HG03045 (cell line): Measurements from ENCODE around the gene BCL2L2.

Experiments
- ATAC-seq: cut with Tn5 transposase; IDR thresholded peaks from one replicate; pipeline ENCODE4 v1.9.1; 2021; ENCODE audit warnings: mild to moderate bottlenecking, moderate library complexity; ENCODE audit not compliant: unreplicated experiment

The BCL2L2 gene

DNA sequence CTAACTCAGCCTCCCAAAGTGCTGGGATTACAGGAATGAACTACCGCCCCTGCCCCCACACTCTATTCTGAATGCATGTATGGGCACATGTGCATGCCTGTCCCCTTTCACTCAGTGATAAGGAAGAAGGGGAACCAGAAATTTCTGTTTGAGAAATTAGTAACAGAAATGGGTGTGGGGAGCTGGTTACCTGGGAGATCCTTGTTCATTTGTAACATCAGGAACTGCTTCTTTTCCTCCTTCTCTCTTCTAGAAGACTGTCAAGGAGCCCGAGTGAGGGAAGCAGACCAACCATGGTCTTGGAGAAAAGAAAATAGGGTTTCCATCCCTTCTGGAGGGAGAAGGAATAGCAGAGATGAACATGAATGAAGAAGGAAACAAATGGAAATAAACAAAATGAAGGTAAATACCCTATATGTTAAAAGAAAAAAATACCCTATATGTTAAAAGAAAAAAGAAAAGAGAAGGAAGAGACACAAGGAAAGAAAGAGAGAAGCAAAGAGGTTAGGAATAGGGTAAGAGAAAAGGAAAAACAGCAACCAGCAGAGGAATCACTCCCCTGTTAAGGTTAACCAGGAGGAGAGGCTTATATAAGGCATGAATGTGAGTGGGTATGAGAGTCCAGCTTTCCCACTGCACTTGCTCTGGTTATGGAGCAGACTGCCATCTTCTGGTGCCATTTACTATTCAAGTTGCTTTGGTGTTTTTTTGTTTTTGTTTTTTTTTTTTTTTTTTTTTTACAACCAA lies 7.2 kb upstream of the BCL2L2 start:
- no peak for ATAC-seq

- ATAC-seq: no peak
Measured at GRCh38 chr14:23299986-23300686, 6.5 kb upstream of the BCL2L2 start.

DNA sequence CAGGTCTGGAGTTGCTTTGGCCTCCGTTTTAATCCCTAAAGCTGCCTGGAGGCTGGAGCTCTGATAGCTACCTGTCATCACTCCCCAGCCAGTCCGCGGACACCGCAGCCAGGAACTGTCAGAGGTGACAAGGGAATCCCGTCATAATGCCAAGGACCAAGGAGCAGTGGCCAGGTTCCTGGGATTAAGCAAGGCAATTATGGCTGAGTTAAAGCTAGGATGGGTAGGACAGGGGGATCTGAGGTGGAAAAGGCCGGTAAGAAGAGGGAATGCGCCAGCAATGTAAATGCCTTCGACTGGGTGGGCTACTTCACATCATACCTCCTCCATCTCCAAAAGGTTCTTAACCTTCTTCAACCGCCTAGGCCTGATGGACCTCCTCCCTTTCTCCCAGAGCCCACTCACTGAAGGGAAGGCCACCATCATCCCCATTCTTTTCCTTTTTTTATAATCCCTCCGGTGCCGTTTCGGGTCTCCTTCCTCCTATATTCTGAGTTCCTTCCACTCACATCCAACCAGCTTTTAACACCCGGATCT lies 5.9 kb upstream of the BCL2L2 start:
- ATAC-seq: no peak

DNA sequence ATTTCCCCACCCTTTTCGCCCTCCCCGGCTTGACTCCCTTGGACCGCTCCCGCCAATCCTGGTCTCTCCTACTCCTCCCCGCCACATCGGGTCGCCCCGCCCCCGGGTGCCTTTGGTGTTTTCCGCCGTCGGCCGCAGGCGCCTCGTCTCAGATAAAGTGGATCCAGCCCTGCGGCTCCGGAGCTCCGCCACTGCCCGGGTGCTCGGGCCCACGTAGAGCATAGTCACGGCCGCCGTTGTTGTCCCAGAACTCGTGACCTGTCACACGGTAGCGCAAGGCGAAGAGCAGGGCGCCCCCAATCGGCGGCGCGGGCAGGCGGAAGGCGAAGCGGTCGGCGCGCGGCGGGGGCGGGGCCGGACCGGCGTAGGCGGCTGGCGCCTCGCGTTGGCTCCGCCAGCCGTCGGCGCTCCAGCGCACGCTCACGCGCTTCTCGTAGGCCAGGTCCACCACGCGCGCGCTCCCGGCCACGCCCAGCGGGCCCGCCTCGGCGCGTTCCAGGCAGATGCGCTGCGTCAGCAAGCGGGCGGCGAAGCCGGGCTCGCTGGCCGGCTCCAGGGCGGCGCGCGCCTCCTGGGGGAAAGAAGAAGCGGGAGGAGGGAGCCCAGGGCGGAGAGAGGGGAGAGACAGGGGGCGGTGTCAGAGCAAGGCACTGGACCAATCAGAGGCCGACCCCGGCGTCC lies 5.2 kb upstream of the BCL2L2 start:
- peak; percentile 75 for ATAC-seq

- peak; percentile 20 for ATAC-seq
Measured at GRCh38 chr14:23301969-23302289, 4.7 kb upstream of the BCL2L2 start.

GRCh38 chr14:23302290-23303225 lies 4.1 kb upstream of the BCL2L2 start, which contains the start of gene PPP1R3E:
TSS of gene PPP1R3E (minus strand) at chr14:23302859. CDS start at chr14:23302576, 283 bp downstream.
- peak; percentile 30 for ATAC-seq

GRCh38 chr14:23307146-23307530 lies 505 bp downstream of the BCL2L2 start:
- ATAC-seq: no peak

- no peak for ATAC-seq
Measured at GRCh38 chr14:23307687-23308644, 1.3 kb downstream of the BCL2L2 start.

DNA sequence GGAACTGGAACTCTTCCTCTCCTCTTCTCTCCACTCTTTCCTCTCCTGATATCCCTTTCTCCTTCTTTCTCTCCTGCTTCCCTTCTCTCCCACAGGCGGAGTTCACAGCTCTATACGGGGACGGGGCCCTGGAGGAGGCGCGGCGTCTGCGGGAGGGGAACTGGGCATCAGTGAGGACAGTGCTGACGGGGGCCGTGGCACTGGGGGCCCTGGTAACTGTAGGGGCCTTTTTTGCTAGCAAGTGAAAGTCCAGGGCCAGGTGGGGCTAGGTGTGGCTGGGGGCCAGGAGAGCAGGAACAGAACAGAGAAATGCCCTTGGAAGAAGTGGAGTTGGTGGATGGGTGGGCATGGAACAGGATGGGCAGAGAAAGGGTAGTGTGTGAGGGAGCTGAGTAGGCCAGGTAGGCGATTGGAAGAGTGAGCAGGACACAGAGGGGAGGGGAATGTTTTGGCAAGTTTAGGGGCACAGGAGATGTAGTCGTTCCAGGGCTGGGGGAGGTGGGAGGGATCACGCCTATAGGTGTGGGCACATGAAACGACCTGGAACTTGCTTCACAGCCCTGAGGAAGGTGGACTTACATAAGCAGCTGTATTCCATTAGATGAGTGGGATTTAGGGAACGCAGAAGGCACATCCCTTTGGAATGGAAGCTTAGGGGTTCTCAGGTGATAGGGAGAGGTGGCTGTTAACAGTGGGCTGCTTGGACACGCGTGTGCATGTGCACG lies 2.2 kb downstream of the BCL2L2 start:
- no peak for ATAC-seq

GRCh38 chr14:23310546-23310945 lies 3.9 kb downstream of the BCL2L2 start:
- ATAC-seq: no peak

DNA sequence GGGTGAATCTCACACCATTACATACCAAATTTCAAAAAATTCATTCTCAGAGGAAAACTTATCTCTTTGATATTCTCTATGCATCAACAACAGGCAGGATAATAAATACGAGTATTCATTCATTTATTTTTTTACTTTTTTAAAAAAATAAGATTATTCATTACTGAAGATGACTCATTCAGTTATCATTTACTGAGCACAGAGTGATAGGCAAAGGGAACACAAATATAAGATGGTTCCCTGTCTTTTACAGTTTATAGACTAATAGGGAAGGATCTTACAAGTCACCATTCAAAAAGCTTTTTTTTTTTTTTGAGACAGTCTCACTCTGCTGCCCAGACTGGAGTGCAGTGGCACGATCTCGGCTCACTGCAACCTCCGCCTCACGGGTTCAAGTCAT lies 9.7 kb downstream of the BCL2L2 start:
- no peak for ATAC-seq

DNA sequence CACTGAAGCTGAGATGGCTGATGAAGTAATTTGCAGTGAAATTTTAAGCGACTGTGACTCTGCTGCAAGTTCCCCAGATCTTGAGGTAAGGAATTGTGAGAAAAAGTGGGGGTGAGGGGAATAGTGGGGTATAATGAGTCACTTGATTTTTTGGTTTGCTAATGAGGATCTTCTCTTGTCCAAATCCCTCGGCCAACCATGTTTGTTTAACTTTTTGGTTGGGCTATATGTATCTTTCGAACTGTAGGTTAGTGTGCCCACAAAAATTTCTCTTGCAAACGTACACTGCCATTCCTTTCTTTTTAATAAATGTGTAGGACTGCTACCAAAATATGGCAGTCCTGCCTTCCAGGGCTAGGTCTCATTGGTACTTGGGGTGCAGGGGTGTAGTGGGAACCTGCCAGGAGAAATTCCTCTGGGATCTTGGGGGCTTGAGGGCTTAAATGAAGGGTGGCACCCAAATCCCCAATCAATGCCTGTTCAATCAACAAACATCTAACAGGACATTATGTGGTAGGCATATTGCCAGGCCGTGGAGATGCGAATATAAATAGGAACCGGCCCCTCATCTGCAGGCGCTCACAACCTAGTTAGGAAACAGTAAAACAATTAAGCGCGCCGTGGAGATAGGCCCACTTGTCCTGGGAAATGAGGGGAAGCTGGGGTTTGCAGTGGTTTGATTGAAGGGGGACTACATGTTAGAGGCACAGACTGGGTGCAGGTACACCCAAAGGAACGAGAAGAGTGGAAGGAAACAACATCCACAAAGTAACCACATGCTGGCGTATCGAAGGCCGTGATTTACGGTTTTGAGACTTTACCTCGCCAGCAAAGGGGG lies 13.3 kb downstream of the BCL2L2 start:
- ATAC-seq: no peak

- peak; percentile 92 for ATAC-seq
Measured at GRCh38 chr14:23320584-23321571, 14.2 kb downstream of the BCL2L2 start, which contains the start of gene PABPN1. TSS of gene PABPN1 (plus strand) at chr14:23321457. CDS start at chr14:23321470, 13 bp downstream.

GRCh38 chr14:23321572-23322547 lies 15.2 kb downstream of the BCL2L2 start:
- peak; percentile 15 for ATAC-seq
